ENCODE results near the gene DSCAM. TPM values are rescaled to one million over a fixed set of nuclear protein-coding genes. Genes with fewer than 3 reads are reported as not detected.

Gene DSCAM
- total and polyA plus RNA-seq, 4 donors, result 0.02 to 0.25 (median 0.09) TPM

GRCh38 chr21:40474513-40474912 is 372.4 kb downstream of the DSCAM start:
- H3K36me3 ChIP-seq (ENCODE audit: control insufficient read depth in 4 of 4, insufficient read depth in 4 of 4, low read length in 4 of 4), result no peaks in the 10 kb centered on the region
- no peak overlapping the region for H3K27ac ChIP-seq (ENCODE audit: low read depth in 1 of 2, low read length in 1 of 2)
- WGBS, 2 donors, result 92 to 94% methylated on average over 15 of the region's 15 CpGs
- TF ChIP-seq, protein P1, sequence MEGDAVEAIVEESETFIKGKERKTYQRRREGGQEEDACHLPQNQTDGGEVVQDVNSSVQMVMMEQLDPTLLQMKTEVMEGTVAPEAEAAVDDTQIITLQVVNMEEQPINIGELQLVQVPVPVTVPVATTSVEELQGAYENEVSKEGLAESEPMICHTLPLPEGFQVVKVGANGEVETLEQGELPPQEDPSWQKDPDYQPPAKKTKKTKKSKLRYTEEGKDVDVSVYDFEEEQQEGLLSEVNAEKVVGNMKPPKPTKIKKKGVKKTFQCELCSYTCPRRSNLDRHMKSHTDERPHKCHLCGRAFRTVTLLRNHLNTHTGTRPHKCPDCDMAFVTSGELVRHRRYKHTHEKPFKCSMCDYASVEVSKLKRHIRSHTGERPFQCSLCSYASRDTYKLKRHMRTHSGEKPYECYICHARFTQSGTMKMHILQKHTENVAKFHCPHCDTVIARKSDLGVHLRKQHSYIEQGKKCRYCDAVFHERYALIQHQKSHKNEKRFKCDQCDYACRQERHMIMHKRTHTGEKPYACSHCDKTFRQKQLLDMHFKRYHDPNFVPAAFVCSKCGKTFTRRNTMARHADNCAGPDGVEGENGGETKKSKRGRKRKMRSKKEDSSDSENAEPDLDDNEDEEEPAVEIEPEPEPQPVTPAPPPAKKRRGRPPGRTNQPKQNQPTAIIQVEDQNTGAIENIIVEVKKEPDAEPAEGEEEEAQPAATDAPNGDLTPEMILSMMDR (IDR thresholded peaks at IDR 0.05; ENCODE audit: control extremely low read depth, extremely low read depth), result no peak
- H3K9ac ChIP-seq (ENCODE audit: insufficient read depth in 1 of 2, low read length in 2 of 2), result no peak overlapping the region
- peaks cover 0 to 3% (median 0%) of the 10 kb centered on the region in 4 donors for H3K9me3 ChIP-seq (ENCODE audit: control insufficient read depth in 4 of 4, insufficient read depth in 3 of 4, low read length in 3 of 4)
- H3K4me1 ChIP-seq (ENCODE audit: control insufficient read depth in 5 of 5, insufficient read depth in 5 of 5, low read length in 5 of 5), result no peaks in the 10 kb centered on the region
- no peaks in the 10 kb centered on the region for H3K27me3 ChIP-seq (ENCODE audit: control insufficient read depth in 3 of 3, insufficient read depth in 3 of 3, low read length in 2 of 3)
- no peak for ATAC-seq (ENCODE audit: insufficient read depth, low FRiP score)
- no peak overlapping the region for H3K4me3 ChIP-seq
- no peak for DNase-seq

DNA sequence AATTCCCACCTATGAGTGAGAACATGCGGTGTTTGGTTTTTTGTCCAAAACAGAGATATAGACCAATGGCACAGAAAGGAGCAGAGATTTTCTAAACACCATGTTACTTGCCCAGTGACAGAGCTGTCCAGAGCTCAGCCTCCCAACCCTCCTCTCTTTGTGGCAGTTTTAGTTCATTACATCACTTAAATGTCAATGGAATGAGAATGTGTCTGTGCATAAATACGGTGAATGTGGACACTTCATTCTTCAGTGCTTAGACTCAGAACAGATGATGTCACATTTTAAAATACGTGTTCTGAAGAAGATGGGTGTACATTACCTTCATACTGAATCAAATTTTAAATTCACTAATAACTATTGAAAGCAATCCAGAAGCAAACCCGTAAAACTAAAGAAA is 374.9 kb downstream of the DSCAM start:
- H3K27me3 ChIP-seq (ENCODE audit: control insufficient read depth in 3 of 3, insufficient read depth in 3 of 3, low read length in 2 of 3), result no peaks in the 10 kb centered on the region
- ATAC-seq (ENCODE audit: insufficient read depth, low FRiP score) (no peak), DNase-seq (no peak)
- H3K27ac ChIP-seq (ENCODE audit: low read depth in 1 of 2, low read length in 1 of 2), result no peak overlapping the region
- H3K4me3 ChIP-seq, result no peak overlapping the region
- WGBS, 2 donors, result 70% methylated on average over 4 of the region's 4 CpGs
- H3K9me3 ChIP-seq (ENCODE audit: control insufficient read depth in 4 of 4, insufficient read depth in 3 of 4, low read length in 3 of 4), result no peaks in the 10 kb centered on the region
- H3K4me1 ChIP-seq (ENCODE audit: control insufficient read depth in 5 of 5, insufficient read depth in 5 of 5, low read length in 5 of 5), result no peaks in the 10 kb centered on the region
- TF ChIP-seq, protein P1 (IDR thresholded peaks at IDR 0.05; ENCODE audit: control extremely low read depth, extremely low read depth), result no peak
- no peaks in the 10 kb centered on the region for H3K36me3 ChIP-seq (ENCODE audit: control insufficient read depth in 4 of 4, insufficient read depth in 4 of 4, low read length in 4 of 4)
- no peak overlapping the region for H3K9ac ChIP-seq (ENCODE audit: insufficient read depth in 1 of 2, low read length in 2 of 2)

DNA sequence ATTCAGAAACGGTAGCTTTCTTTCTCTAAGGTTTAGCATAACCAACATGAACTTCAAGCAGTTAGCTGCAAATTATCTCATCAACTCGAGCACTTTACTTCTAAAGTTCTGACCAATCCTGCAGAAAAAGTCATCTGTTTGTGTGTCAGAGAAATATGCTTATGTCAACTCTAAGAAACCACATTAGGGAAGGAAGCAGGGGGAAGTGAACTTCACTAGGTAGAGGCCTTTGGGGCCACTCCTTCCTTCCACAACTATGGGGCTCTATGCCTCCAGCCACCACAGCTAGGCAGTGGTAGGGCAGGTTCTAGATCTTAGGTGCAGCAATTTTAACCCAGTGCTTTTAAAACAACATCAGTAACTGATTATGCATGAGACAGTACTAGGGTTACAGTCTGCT is 375.9 kb downstream of the DSCAM start:
- 23 to 45% methylated on average over 2 of the region's 2 CpGs for WGBS, 2 donors
- no peak overlapping the region for H3K27ac ChIP-seq (ENCODE audit: low read depth in 1 of 2, low read length in 1 of 2)
- ATAC-seq (ENCODE audit: insufficient read depth, low FRiP score), result no peak

More for the DNA sequence above, 375.9 kb downstream of the DSCAM start:
- Histone ChIP-seq H3K4me3 (no peak overlapping the region), H3K4me1 (ENCODE audit: control insufficient read depth in 5 of 5, insufficient read depth in 5 of 5, low read length in 5 of 5) (no peaks in the 10 kb centered on the region), H3K9me3 (ENCODE audit: control insufficient read depth in 4 of 4, insufficient read depth in 3 of 4, low read length in 3 of 4) (no peaks in the 10 kb centered on the region), H3K27me3 (ENCODE audit: control insufficient read depth in 3 of 3, insufficient read depth in 3 of 3, low read length in 2 of 3) (no peaks in the 10 kb centered on the region), H3K36me3 (ENCODE audit: control insufficient read depth in 4 of 4, insufficient read depth in 4 of 4, low read length in 4 of 4) (no peaks in the 10 kb centered on the region), H3K9ac (ENCODE audit: insufficient read depth in 1 of 2, low read length in 2 of 2) (no peak overlapping the region)
- DNase-seq, result peak in 1 of 3 donors; percentile 9
- TF ChIP-seq, protein P1 (IDR thresholded peaks at IDR 0.05; ENCODE audit: control extremely low read depth, extremely low read depth), result no peak

All from lung (tissue), 12 donors.